Astrocyte of the hippocampus (primary cell): ENCODE data around the gene SYNPR.

ENCODE experiments used
- DNase-seq: peaks from one replicate; pipeline ENCODE4 v3.0.0; 2011; ENCODE audit warnings: low read depth, low spot score

SYNPR gene

DNA sequence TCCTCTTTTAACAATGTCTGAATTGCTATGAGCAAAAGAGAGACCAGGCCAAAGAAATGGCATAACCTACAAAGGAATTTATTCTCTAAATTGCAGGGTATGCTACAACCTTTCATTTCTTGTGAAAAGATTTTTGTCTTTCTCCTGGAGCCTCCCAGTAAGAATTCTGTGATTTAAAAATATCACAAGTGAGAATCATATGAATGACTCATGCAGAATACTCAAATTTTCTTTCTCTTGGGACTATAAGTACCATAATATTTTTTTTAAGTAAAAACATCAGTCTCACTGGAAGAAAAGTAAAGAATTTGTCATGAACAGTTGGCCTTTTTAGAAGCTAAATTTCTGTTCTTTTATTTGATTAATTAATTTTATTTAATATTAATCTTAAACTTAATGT lies 26.3 kb downstream of the SYNPR start:
- DNase-seq, result no peak

DNA sequence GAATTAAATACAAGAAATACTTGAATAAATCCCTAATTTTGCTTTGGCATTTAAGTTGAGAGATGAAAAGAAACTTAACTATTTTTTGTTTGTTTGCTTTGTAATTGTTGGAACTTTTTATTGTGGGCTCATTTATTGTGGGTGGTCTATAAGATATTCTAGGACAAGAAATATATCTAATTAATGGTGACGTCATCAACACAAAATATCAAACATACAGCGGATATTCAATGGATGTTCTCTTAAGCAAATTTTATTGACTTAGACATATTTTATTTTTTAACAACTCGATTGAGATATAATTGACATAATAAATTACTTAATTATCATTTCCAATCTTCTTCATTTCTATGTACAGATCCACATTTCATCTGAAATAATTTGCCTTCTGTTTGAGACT lies 30.0 kb downstream of the SYNPR start:
- DNase-seq, result no peak

DNA sequence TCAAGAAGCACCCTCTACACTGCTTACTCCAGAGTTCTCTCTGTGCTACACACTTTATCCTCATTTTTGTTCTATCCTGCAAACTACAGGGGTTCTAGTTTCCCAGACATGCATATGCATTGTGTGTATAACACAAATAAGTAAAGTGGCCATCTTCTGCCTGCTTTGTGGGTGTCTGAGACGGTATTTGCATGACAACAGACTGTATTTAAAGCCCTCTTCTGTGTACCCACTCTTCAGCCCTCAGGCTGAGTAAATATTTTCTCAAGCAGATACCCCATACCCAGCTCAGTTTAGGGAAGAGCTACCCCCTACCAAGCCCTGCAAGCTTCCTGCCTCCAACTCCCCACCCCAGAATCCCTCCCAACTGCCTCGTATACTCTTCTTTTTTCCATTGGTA lies 31.7 kb downstream of the SYNPR start:
- DNase-seq, result no peak

DNA sequence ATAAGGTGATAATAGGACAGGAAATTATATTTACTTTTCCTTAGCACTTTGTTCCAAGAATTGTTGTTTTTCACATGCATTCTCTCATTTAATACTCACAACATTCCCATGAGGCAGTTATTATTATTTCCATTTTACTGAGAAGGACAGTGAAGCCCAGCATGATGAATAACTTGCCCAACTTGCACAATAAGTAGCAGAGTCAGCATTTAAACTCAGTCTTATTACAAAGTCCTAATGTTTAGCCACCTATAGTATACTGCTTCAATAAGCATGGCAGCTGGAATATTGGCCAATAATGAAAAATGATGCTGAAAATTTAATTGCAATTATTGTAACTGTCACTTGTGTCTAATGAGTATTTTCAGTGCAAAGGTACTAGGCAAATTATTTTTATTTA lies 45.7 kb downstream of the SYNPR start:
- DNase-seq, result no peak

DNA sequence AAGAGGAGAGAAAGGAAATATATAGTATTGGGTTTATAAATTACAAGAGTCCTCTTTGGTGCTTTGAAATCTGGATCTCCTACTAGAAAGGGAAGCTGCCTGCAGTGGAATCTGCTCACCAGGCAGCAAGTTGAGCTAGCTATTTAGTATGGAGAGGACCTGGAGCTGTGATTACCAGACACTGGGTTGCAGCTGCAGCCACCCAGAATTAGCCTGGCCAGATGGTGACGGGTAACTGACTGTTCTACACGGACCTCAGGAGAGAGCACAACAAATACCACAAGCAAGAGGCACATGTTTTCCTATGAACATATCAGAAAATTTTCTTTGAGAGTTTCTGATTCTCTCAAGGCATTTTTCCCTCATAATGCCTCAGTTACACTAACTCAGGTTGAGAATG lies 46.5 kb downstream of the SYNPR start:
- no peak for DNase-seq

DNA sequence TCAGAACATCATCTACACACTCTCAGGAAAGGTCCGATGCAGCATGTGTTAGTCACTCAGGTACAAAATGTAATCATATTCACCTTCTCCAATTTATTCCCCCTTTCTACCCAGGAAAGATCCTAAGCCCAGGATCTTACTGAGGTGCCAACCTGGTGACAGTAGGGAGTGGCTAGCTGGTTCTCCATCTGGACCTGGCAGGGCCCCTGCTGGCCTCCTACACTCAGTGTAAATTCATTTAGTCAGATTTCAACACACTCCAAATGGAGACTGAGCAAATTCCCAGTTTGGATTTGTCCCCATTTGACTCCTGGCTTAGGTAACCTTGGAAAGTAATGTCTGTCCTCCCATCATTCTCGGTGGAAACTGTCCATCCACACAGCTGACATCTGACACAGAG lies 47.3 kb downstream of the SYNPR start:
- DNase-seq, result no peak

DNA sequence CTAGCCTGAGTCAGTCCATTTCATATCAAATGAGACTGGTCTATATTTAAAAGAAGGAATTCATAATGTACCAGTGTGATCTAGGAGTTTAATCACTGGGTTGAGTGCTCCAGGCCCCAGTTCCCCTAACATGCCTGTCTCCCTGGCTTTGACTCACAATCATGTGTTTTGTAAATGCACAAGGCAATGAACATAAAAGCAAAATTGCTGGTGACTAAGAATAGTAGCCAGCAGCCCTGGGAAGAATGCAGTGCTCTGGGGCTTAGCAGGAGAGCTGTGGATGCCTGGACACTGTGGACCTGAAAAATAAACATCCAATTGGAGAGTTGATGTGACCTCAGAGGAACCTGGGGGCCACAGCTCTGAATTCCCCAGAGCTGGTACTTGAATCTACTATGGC lies 50.3 kb downstream of the SYNPR start:
- peak; percentile 89 for DNase-seq

DNA sequence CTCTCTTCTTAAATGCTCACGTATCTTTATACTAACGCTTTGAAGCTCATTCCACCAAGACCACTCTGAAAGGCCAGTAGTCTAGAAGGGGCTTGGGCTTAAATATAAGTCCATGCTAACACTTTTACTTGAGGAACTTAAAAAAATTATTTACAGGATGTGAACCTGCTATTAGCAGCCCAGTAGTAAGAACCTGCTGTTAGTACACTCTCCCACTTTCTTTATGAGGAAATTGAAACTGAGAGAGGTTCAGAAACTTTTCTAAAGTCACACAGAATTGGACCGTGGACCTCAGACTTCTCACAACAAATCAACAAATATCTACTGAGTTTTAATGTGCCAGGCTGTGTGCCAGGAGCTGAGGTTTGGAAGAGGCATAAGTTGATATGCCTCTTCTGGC lies 53.4 kb downstream of the SYNPR start:
- no peak for DNase-seq

DNA sequence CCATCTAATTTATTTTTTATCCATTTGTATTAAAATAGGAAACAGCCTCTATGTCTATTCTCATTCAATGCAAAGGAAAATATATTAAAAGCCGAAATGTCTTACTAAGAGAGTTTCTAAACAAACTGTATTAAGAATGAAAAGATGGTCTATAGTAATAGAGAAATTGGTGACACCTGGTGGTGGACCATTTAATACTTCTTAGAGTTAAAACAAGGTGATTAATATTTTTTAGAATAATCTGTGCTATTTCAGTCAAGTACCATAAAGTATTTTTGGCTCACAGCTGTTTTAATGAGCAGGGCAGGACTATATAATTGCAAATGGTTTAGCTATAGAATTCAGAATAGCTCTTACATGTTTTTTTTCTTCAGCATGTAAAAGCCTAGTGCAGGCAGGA lies 55.7 kb downstream of the SYNPR start:
- no peak for DNase-seq

DNA sequence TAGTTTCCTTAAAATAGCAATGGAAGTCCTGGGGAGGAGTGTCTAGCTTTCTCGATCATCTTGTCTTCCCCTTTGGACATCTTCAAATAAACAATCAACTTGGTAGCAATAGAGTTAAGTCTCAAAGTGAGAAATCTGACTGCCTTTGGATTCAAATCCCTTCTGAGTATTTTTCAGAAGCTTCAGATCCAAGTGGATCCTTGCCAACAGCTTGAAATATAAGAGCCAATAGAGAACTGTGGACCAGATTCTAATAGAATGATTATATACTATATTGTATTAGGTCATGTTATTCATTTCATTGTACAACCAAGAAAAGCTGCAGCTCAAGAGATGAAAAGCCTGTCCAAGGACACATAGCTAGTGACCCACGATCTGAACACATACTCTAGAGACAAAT lies 60.2 kb downstream of the SYNPR start:
- DNase-seq, result no peak

DNA sequence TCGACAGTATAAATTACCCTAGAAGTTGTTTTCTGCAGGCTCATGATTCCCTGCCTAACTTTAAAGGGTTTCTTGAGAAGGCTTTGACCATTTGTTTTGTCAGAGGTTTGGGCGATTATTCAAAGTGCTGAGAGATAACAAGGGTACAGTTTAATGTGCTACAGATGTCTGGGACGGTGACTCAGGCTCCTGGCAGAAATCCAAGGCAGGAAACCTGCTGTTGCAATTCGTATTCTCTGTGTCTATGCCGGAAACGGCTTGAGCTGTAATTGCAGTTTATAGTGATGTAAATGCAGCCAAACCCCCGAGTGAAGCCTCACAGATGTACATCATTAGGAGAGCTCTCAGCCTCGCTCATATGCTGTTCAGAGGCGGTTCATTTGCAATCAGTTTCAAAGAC lies 65.6 kb downstream of the SYNPR start:
- DNase-seq, result peak; percentile 93

DNA sequence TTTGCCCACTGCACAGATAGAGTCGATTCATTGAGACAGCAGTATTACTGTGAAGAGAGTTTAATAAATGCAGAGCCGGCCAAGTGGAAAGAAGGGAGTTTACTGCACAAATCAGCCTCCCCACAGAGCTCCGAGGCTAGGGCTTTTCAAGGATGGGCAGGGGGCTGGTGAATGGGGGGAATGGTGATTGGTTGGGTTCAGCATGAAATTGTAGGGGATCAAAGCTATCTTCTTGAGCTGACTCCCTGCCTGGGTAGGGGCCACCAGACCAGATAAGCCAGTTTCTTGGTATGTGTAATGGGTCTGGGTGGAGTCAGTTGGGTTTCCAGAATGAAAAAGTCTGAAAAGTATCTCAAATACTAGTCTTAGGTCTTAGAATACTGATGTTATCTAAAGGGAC lies 66.6 kb downstream of the SYNPR start:
- DNase-seq, result no peak

DNA sequence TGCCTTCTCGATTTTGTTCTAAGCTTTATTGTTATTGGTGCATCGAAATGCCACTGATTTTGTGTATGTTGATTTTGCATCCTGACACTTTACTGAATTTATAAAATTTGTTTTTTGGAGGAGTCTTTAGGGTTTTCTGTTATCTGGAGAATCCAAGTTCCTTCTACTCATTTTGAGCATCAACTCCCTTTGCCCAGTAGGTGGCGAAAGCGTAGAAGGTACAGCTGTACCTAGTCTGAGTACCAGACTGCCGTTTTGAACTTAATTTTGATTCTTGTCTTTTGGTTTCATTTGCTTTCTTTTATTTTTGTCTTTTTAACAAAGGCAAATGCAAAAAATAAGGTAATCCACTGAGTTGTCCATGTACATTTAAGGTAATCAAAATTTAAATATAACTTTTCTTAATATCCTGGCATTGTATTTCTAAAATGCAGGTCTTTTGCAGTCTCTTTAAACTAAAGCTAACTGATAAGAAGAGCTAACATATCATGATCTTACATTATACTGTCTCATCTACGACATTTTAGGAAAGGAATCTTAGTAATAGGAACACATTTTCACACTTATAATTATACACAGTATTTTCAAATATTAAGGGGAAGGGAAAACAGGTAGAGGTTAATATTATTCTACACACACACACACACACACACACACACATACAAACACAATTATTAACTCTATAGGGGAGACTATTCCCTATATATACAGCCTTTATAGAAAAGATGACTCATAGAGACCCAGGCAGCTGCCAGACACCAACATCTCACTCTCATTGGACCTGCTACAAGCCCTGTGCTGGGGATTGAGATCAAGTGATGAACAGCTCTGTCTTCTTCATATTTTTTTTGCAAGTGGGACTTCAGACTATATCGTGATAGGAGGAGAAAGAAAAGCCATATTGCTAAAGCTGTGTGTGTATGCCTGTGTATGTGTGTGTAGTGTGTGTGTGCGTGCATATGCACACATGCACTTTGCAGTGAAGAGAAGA lies 71.8 kb downstream of the SYNPR start:
- peak; percentile 82 for DNase-seq

DNA sequence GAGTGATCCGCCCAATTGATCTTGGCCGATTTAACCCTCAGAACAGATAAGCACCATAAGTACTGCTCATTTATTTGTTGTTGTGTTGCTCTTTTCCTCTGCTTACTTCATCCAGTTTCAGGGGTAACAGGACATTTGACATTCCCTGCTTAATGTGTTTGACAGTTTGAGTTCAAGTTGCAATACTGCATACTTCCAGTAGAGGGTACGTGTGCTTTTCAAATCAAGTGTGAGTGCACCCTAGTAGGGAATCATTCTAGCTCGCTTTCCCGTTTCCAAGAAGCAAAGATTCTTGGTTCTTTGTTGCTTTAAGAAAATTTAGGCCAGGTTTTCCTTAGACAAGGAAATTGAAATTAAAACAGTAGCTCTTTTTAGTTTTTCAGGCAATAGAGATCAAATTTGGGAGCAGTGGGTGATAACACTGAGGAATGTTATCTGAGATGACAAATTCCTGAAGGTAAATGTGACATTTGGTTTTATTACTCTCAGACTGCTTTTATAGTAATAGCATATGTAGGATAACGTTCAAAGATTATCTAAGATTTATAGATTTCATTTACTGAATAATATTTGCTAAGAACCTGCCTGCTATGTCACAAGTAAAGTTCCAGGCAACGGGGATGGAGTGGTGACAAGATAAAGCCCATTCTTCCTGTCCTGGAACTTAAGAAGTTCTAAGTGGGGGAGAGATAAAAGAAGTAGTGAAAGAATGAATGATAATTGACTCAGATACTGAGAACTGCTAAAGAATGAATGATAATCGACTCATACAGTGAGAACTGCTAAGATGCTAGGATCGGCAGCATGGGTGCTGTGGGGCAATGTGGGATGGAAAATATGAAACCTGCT lies 73.3 kb downstream of the SYNPR start:
- DNase-seq, result peak; percentile 81

DNA sequence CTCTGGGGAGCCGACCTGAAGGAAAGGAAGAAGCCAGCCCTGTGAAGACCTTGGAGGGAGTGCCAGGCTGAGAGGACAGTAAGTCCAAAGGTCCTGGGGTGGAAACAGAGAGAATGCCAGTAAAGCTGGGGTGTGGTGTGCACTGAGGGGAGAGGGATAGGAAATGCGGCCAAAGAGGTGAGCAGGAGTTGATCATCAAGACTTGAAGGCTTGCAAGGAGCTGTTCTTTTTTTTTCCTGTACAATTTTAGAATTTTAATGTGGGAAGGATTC lies 73.8 kb downstream of the SYNPR start:
- DNase-seq, result no peak

DNA sequence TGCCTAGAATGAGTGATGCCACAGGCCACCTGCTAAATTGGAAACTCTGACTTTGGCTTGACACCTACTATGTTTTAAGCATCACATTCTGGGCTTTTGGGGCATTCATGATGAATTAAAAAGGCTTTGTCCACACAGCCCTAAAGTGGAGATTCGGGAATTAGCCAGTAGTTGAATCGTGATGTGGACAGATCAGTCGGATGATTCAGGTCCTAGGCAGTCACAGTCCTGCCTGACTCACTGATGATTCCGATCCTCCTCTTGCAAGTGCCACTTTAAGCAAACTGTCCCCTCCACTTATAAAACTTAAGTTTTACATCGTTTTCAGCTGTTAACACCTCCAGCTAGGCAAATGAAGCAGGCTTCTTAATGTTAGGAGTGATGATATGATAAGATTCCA lies 75.3 kb downstream of the SYNPR start:
- DNase-seq, result peak; percentile 63

DNA sequence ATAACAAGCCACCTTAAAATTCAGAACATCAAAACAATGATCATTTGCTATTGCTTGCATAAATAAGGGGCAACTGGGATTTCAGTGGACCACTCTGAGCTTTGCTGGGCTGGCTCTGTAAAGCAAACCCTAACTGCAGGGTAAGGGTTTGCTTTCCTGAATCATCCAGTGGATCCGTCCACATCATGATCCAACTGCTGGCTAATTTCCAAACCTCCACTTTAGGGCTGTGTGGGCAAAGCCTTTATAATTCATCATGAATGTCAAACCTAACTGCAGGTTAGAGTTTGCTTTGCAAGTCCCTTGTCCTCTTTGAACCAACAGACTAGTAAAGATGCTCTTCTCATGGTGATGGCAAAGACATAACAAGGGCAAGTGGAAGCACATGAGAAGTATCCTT lies 76.1 kb downstream of the SYNPR start:
- DNase-seq, result peak; percentile 52

DNA sequence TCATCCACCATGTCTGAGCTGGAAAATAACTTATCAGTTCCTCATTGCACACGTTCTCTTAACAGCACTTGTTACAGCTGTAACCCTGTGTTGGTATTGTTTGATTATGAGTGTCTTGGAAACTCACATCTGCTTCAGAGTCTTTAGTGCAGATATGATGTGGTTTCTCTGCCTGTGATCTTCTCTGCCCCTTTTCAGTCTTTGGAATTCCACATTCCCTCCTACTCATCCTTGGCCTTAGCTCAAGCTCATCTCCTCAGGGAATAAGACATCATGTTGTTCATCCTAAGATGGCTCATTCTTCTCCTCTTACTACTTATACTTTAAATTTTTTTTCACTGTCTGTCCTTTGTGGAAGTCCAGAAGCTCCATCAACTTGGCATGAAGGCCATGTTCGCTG lies 77.7 kb downstream of the SYNPR start:
- no peak for DNase-seq

DNA sequence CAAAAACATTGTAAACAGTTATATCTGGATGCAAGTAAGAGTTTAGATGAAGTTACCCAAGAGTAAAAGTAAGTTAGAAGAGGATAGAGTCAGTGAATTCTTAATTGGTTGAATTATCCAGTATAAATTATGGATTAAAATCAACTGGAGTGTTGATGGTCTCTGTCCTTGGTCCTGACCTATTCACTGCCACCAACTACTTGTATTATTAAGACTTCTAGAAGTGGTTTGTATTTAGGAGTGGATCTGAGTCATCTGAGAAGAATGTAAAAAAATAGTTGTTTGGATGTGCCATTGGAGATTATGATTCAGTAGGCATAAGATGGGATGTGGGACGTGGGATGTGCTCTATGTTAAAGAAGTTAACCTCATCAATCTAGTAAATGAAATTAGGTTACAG lies 86.4 kb downstream of the SYNPR start:
- peak; percentile 87 for DNase-seq

DNA sequence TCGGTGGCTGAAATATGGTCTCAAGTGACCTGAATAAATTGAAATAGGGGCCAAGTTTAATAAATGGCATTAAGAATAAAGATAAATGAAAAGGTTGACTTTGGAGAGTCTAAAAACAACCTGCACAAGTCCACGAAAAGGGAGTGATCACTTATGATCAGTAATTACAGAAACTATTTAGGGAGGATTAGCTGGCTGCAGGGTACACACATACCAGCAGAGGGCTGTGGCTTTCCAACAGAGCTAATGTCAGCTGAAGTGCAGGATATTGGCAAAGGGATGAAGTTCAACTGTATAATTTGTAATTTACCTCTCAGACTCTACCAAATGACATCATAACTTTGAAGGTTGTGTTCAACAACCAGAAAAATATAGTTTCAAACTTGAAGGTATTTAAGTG lies 86.8 kb downstream of the SYNPR start:
- peak; percentile 57 for DNase-seq

DNA sequence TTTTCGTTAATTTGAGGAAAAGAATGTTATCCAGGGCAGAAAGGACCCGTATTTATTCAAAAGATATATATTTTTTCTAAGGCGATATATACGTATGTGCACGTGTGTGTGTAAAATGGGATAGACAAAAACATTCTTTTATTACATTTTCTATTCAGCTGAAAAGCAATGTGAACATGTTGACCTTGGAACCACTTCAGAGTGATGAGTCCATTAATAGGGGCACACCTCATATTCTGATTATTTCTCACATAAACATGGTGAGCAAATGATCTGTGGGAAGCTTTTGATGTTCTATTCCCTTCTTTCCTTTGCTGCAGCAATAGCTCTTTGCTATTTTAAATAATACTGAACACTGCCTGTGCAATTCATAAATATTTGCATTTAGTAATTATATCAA lies 87.6 kb downstream of the SYNPR start:
- DNase-seq, result no peak

DNA sequence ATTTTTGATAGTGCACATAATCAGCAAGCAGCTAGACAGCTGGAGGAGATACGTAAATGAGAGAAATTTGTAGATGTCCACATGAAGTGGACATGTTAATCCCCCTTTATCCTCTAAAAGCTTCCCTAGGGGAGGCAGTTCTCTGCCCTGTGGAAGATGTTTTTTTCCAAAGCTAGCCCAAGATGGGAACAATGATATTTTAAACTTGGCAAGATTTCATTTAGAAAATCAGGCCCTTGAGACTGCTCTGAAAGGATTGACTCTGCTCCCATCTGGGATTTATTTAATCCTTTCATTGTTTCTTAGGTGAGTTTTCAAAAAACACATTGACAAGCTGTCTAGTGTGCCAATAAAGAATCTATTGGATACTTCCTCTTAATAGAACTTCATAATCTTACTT lies 92.0 kb downstream of the SYNPR start:
- DNase-seq, result no peak

DNA sequence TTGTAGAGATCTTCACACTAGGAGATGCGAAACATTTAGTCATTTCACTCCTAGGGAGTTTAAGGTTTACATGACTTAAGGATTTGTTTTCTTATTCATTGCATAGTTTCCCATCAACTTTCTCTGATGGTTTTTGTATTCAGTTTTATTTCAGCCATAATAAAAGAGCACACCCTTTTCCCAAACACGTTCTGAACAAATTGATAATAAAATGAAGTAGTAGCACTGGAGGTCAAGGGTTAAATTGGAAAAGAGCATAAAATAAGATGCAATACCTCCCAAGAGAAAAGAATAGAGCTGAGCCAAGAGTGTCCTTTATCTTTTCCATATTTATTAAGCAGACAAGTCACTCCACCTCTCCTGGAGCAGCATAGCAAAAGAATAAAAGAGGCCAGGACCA lies 104.9 kb downstream of the SYNPR start:
- DNase-seq, result no peak
